HepG2 (cell line): ENCODE measurements around the gene TFB1M. TPM values are rescaled to one million over a fixed set of nuclear protein-coding genes. Genes with fewer than 3 reads are reported as not detected.

Experiments used
- ATF3 ChIP-seq: sonication (generic); formaldehyde crosslinking; IDR thresholded peaks from 2 replicates; pipeline ENCODE4 v1.4.0; 2020; ENCODE audit warnings: missing genetic modification reagents
- CBX5 ChIP-seq: sonication (generic); formaldehyde crosslinking; IDR thresholded peaks from 2 replicates; pipeline ENCODE4 v1.4.0; 2020; ENCODE audit warnings: missing genetic modification reagents, borderline replicate concordance
- FOXA1 ChIP-seq, 2 experiments: fragments of 450-650 bp in 1 of 2; sonication (generic) in 1 of 2; formaldehyde crosslinking in 1 of 2; IDR thresholded peaks; 2 replicates each; pipeline versions ENCODE4 v1.4.0 to v1.6.1; 2016 to 2020; ENCODE audit warnings: missing genetic modification reagents in 1 of 2
- HDAC2 ChIP-seq: sonication (generic); formaldehyde crosslinking; IDR thresholded peaks from 2 replicates; pipeline ENCODE4 v1.4.0; 2020; ENCODE audit warnings: missing genetic modification reagents
- HOXA3 ChIP-seq: sonication (generic); formaldehyde crosslinking; IDR thresholded peaks from 2 replicates; pipeline ENCODE4 v1.5.0; 2020; ENCODE audit warnings: missing genetic modification reagents
- KLF6 ChIP-seq: IDR thresholded peaks from 2 replicates; pipeline ENCODE4 v1.8.0; 2016; ENCODE audit warnings: missing biosample characterization, missing genetic modification reagents
- LCORL ChIP-seq, 2 experiments: fragments of 450-650 bp in 1 of 2; sonication (generic) in 1 of 2; formaldehyde crosslinking in 1 of 2; IDR thresholded peaks; 2 replicates each; pipeline versions ENCODE4 v1.5.0 to v1.6.1; 2017 to 2020; ENCODE audit warnings: antibody characterized with exemption in 1 of 2, missing genetic modification reagents in 1 of 2
- MTF1 ChIP-seq: sonication (generic); formaldehyde crosslinking; IDR thresholded peaks from 2 replicates; pipeline ENCODE4 v1.5.0; 2020; ENCODE audit warnings: missing genetic modification reagents
- MTF2 ChIP-seq: sonication (generic); formaldehyde crosslinking; IDR thresholded peaks from 2 replicates; pipeline ENCODE4 v1.5.0; 2020; ENCODE audit warnings: missing genetic modification reagents, borderline replicate concordance
- NCOA5 ChIP-seq: sonication (generic); formaldehyde crosslinking; IDR thresholded peaks from 2 replicates; pipeline ENCODE4 v1.4.0; 2020; ENCODE audit warnings: missing genetic modification reagents
- NFAT5 ChIP-seq: sonication (generic); formaldehyde crosslinking; IDR thresholded peaks from 2 replicates; pipeline ENCODE4 v1.4.0; 2020; ENCODE audit warnings: missing genetic modification reagents
- PITX1 ChIP-seq: sonication (generic); formaldehyde crosslinking; IDR thresholded peaks from 2 replicates; pipeline ENCODE4 v1.5.1; 2020; ENCODE audit warnings: mild to moderate bottlenecking, missing genetic modification reagents
- ZBTB43 ChIP-seq: sonication (generic); formaldehyde crosslinking; conservative IDR thresholded peaks from 2 replicates; pipeline ENCODE4 v1.4.0; 2020; ENCODE audit warnings: missing genetic modification reagents
- ZNF280D ChIP-seq: sonication (generic); formaldehyde crosslinking; IDR thresholded peaks from 2 replicates; pipeline ENCODE4 v1.5.1; 2020; ENCODE audit warnings: mild to moderate bottlenecking, missing genetic modification reagents
- ZNF512B ChIP-seq: sonication (generic); formaldehyde crosslinking; IDR thresholded peaks from 2 replicates; pipeline ENCODE4 v1.5.1; 2020; ENCODE audit warnings: missing genetic modification reagents, mild to moderate bottlenecking, borderline replicate concordance
- ZSCAN21 ChIP-seq: sonication (generic); formaldehyde crosslinking; IDR thresholded peaks from 2 replicates; pipeline ENCODE4 v1.8.0; 2022; ENCODE audit warnings: mild to moderate bottlenecking, missing genetic modification reagents, moderate library complexity, borderline replicate concordance
- polyA plus RNA-seq, 8 experiments: library from polyadenylated mRNA; depleted of rRNA in 3 of 8; stranded (reverse) in 7 of 8; unstranded in 1 of 8; fragments of >200 nt; fragmentation: Illumina TruSeq in 4 of 8; extraction: Trizol in 4 of 8; gene quantifications; 2 replicates each; pipeline versions ENCODE4 v1.2.1 to v1.2.3, GENCODE V29; 2011 to 2016; ENCODE audit warnings: low read depth in 4 of 8, missing spikeins in 1 of 8, mixed read lengths in 1 of 8; ENCODE audit not compliant: insufficient read depth in 1 of 8
- total RNA-seq, 5 experiments: library from RNA; depleted of rRNA; stranded (reverse); fragments of >200 nt; fragmentation: Illumina TruSeq; extraction: Trizol; gene quantifications; 2 replicates each; pipeline ENCODE4 v1.2.3, GENCODE V29; 2016; ENCODE audit warnings: low read depth in 1 of 5

The TFB1M gene
- total and polyA plus RNA-seq, 2 of the 13 experiments (the other 11 are each of a cell fraction or from before 2014, with no cell fraction given): 91.4 to 122 TPM

- TF ChIP-seq LCORL (IDR thresholded peaks at IDR 0.05): no peak
- TF ChIP-seq LCORL (CRISPR knock-in tag; IDR thresholded peaks at IDR 0.05): no peak
- TF ChIP-seq ZBTB43 (CRISPR knock-in tag): no peak
- 0 out of 2 replicates have a peak, but pooled peaks have one; percentile 48 for TF ChIP-seq NFAT5 (CRISPR knock-in tag)
- no peak for TF ChIP-seq MTF1 (CRISPR knock-in tag)
- no peak for TF ChIP-seq MTF2
- TF ChIP-seq ZNF280D (CRISPR knock-in tag): no peak; the same call in 1 of the 2 replicates
- TF ChIP-seq NCOA5 (CRISPR knock-in tag): no peak
- TF ChIP-seq HDAC2 (CRISPR knock-in tag): no peak
- TF ChIP-seq PITX1 (CRISPR knock-in tag): no peak
- no peak for TF ChIP-seq ATF3 (CRISPR knock-in tag)
- TF ChIP-seq ZNF512B (CRISPR knock-in tag): no peak
- TF ChIP-seq HOXA3 (CRISPR knock-in tag): no peak
- no peak for TF ChIP-seq KLF6 (CRISPR knock-in tag)
- TF ChIP-seq FOXA1 (IDR thresholded peaks at IDR 0.05): no peak
- TF ChIP-seq FOXA1 (CRISPR knock-in tag; IDR thresholded peaks at IDR 0.05): no peak
- TF ChIP-seq ZSCAN21: no peak
- TF ChIP-seq CBX5: 0 out of 2 replicates have a peak, but pooled peaks have one; percentile 18
Observed at GRCh38 chr6:155328074-155328538, 13.8 kb upstream of the TFB1M start (continued).
